Ramos (cell line): Measurements from ENCODE around the gene ZC2HC1B.
"Not testable (repeated sequence)": the region's sequence is repeated elsewhere in the genome, so short reads cannot be mapped to it uniquely, and the experiment has no call there.

ENCODE experiments used
- in situ Hi-C: fragments of 300-500 bp; cut with MboI; formaldehyde crosslinking; loops from one replicate; pipeline ENCODE4 v1.14.3; 2022; ENCODE audit warnings: low sequenced_read_pairs; ENCODE audit not compliant: unreplicated experiment

The ZC2HC1B gene

DNA sequence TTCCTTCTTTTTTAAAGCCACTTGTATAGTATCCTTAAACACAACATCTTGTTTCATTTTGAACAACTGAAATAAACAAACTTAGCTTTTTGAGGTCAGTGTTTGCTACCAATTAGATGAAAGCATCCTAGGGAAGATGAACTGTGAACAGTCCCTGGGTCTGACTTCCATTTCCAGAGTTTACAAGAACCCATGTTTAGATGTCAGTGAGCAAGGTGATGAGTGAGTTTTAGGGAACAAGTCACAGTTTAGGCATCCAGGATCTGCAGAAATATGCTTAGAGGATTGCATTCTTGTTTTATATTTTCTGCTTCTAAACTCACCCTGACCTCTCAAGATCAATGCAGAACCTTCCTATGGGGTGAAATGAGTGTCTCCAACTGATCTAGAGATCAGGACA lies 3.0 kb downstream of the ZC2HC1B start:
- in situ Hi-C loops: no loop called here

- in situ Hi-C loops: not testable (repeated sequence)
Measured at GRCh38 chr6:143868808-143869207, 4.5 kb downstream of the ZC2HC1B start.

DNA sequence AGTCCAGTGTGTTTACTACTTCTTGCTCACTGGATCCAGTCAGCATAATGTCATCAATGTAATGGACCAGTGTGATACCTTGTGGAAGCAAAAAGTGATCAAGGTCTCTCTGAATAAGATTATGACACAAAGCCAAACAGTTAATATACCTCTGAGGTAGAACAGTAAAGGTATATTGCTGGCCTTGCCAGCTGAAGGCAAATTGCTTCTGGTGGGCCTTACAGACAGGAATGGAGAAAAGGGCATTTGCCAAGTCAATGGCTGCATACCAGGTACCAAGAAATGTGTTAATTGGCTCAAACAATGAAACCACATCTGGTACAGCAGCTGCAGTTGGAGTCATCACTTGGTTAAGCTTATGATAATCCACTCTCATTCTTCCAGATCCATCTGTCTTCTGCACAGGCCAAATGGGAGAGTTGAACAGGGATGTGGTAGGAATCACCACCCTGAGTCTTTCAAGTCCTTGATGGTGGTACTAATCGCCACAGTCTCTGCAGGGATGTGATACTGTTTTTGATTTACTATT lies 7.0 kb downstream of the ZC2HC1B start:
- in situ Hi-C loops: not testable (repeated sequence)

DNA sequence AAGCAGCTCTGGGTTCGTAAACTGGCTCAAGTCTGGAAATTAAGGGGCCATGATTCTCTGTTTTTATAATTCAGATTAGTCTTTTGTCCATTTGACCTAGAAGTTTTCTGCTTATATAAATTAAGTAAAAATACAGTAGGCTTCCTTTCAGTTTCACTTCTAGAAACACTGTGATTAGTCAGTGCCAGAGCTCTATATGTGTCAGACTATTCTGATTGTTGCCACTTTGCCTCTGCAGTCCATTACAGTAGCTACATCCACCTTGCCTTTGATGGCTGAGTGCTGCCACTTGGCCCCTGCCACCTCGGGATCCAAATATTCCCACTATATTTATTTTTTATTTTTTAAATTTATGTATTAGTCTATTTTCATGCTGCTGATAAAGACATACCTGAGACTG lies 7.9 kb downstream of the ZC2HC1B start:
- in situ Hi-C loops: no loop called here

DNA sequence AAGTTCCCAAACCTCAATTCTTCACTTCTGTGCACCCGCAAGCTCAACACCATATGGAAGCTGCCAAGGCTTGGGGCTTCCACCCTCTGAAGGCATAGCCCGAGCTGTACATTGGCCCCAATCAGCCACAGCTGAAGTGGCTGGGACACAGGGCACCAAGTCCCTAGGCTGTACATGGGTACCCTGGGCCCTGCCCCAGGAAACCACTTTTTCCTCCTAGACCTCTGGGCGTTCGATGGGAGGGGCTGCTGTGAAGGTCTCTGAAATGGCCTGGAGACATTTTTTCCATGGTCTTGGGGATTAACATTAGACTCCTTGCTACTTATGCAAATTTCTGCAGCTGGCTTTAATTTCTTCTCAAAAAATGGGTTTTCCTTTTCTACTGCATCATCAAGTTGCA lies 9.3 kb downstream of the ZC2HC1B start:
- in situ Hi-C loops: not testable (repeated sequence)

DNA sequence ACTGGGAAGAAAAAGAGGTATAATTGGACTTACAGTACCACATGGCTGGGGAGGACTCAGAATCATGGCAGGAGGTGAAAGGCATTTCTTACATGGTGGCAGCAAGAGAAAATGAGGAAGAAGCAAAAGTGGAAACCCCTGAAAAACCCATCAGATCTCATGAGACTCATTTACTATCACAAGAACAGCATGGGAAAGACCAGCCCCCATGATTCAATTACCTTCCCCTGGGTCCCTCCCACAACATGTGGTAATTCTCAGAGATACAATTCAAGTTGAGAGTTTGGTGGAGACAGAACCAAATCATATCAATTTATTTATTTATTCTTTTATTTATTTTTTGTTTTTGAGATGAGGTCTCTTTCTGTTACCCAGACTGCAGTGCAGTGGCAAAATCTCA lies 10.2 kb downstream of the ZC2HC1B start:
- in situ Hi-C loops: not testable (repeated sequence)

DNA sequence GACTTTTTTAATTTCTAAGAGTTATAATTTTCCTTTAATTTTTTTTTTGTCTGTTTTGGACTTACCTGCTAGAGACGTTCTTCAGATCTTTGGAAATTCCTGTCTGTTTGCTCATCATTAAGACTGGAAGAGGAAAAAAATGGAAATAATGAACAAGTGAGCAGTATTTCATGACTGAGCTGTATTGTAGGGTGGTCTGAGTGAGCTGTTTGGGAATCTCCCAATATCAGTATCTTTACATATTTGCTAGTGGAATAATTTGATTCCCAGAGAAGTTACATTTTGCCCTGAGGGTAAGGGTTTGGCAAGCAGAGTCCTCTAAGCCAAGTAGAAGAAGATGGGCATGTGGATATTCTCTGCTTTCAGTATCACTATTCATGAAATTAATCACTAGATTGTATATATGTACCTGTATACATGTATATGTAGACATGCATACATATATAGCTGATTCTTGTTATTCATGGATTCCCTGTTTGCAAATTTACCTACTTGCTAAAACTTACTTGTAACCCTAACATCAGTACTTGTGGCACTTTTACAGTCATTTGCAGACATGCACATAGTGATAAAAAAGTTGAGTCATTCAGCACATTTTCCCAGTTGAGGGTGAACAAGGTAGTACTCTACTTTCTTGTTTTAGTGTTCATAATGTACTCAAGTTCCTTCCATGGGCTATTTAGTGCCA lies 13.5 kb downstream of the ZC2HC1B start:
- in situ Hi-C loops: no loop called here

GRCh38 chr6:143878272-143878760 lies 14.0 kb downstream of the ZC2HC1B start:
- in situ Hi-C loops: no loop called here

DNA sequence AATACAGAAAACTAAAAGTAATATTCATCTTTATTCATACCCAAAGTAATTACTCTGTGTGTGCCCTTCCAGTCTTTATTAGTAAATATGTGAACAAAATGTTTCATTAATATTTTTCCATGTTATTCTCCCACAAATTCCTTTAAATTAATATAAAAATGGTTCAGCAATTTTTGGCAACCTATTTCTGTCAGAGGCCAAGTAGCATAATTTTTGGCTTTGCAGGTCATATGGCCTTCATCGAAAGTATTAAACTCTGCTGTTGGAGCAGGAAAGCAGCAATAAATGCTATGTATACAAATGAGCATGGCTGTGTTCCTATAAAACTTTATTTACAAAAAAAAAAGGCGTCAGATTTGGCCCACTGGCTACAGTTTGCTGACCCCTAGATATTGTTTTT lies 16.1 kb downstream of the ZC2HC1B start:
- in situ Hi-C loops: no loop called here

GRCh38 chr6:143882401-143882930 lies 18.2 kb downstream of the ZC2HC1B start:
- in situ Hi-C loops: no loop called here

DNA sequence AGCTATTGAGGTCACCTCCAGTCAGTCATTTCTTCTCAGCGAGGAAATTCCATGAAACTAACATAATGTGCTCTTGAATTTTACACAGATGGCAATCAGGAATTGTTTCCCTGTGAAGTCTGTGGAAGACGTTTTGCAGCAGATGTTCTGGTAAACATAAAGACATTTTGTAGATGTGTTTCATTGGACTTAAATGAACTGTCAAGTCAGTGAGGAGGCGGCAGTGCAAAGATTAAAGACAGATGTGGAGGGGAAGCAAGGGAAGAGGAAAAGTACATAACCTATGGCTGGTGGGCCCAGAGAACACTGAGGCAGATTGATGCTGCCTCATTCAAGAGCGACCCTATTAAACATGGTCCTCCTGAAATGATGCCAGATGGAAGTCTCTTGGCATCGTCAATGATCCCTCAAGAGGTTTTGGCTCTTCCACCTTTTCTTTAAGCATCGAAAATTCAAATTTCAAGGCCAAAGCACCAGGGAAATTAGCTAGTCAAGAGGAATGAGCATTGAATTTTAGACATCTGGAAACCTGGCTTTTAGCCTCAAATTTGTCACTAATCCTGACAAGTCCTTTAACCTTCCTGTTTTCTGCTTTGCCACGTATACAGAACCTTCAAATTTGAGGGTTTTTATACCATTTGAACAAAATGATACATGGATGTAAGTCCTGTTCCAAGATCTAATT lies 20.1 kb downstream of the ZC2HC1B start:
- in situ Hi-C loops: no loop called here

- in situ Hi-C loops: no loop called here
Measured at GRCh38 chr6:143885116-143885515, 20.8 kb downstream of the ZC2HC1B start.

GRCh38 chr6:143894655-143895054 lies 30.4 kb downstream of the ZC2HC1B start:
- in situ Hi-C loops: no loop called here

GRCh38 chr6:143896126-143896860 lies 32.0 kb downstream of the ZC2HC1B start:
- in situ Hi-C loops: no loop called here

- in situ Hi-C loops: no loop called here
Measured at GRCh38 chr6:143900358-143900757, 36.1 kb downstream of the ZC2HC1B start.

DNA sequence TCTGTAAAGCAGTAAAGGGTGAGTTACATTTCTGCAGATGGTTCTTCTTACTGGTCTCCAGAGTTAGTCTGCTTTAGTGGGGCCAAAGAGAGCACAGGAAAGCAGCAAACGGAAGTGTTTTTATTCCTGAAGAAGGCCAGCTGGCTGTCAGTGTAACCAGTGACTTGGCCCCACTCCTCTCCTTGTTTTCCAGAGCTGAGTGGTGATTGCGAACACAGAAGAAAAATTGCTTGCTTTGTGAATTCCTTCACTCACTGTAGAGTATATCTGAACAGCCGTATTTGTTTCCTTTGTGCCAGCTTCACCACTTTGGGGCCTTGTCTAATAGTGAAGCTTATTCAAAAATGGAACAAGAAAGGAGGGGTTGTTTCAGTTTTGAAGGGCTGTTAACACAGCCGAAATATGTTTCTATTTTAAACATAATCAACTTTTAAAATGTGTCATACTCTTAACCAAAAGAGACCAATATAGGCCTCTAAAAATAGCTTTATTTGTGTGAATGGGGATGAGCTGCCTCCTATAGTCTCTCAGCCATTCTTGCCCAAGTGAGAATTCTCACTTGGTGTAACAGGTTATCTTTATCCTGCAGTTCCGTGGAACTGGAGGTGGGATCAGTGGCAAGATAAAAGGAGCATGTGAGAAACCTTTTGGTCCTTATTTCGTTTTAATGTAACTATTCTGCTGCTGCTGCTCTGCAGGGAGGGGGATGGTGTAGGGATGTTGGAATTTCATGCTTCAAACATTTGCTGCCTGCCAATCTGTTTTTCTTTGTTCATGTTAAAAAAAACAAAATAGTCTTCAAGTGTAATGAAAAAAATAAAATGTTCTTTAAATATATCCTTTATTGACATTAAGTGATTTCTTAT lies 37.8 kb downstream of the ZC2HC1B start:
- in situ Hi-C loops: no loop called here

DNA sequence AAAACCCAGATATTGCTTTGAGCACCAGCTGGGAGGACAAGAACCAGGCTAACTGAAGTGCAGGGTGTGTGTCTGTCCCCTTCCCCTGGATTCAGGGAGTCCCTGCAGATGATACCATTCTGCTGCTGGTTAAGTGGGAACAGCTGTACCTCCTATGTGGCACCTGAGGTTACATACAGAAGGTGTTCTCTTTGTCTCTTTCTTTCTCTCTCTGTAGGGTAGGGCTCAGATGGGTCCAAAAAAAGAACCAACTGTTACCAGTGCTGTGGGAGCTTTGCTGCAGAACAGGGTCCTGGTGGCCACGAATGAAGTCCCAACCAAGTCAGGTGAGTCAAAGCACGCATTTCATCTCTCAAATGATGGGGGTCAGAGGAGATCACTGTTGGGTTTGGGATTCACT lies 38.6 kb downstream of the ZC2HC1B start:
- in situ Hi-C loops: no loop called here

DNA sequence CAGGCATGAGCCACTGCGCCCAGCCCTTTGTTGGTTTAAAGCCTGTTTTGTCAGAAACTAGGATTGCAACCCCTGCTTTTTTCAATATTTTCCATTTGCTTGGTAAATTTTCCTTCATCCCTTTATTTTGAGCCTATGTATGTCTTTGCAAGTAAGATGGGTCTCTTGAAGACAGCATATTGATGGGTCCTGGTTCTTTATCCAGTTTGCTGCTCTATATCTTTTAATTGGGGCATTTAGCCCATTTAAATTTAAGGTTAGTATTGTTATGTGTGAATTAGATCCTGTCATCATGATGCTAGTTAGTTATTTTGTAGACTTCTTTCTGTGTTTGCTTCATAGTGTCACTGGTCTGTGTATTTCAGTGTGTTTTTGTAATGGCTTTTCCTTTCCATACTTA lies 46.8 kb downstream of the ZC2HC1B start:
- in situ Hi-C loops: no loop called here

GRCh38 chr6:143912671-143913070 lies 48.4 kb downstream of the ZC2HC1B start:
- in situ Hi-C loops: no loop called here

DNA sequence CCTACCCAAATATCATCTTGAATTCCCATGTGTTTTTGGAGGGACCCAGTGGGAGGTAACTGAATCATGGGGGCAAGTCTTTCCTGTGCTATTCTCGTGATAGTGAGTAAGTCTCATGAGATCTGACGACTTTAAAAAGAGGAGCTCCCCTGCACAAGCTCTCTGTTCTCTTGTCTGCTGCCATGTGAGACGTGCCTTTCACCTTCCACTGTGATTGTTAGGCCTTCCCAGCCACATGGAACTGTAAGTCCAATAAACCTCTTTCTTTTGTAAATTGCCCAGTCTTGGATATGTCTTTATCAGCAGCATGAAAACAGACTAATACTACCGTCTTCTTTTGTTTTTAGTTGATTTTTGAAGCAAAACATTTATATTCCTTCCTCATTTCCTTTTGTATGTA lies 52.8 kb downstream of the ZC2HC1B start:
- in situ Hi-C loops: not testable (repeated sequence)
